OCI-LY3 (cell line): ENCODE measurements around the gene KRT74.

ENCODE experiments used
- EZH2phosphoT487 ChIP-seq: fragments of 200-600 bp; shearing (Covaris generic); IDR thresholded peaks from 2 replicates; pipeline ENCODE4 v1.6.1; 2018; ENCODE audit warnings: antibody characterized with exemption, mixed run types, low read depth
- TF ChIP-seq, protein P1 (sequence below): fragments of 200-600, 300-600 bp; sonication (generic); IDR thresholded peaks from 2 replicates; pipeline ENCODE4 v1.5.1; 2014; ENCODE audit warnings: antibody characterized with exemption, low read length, low read depth

DNA sequence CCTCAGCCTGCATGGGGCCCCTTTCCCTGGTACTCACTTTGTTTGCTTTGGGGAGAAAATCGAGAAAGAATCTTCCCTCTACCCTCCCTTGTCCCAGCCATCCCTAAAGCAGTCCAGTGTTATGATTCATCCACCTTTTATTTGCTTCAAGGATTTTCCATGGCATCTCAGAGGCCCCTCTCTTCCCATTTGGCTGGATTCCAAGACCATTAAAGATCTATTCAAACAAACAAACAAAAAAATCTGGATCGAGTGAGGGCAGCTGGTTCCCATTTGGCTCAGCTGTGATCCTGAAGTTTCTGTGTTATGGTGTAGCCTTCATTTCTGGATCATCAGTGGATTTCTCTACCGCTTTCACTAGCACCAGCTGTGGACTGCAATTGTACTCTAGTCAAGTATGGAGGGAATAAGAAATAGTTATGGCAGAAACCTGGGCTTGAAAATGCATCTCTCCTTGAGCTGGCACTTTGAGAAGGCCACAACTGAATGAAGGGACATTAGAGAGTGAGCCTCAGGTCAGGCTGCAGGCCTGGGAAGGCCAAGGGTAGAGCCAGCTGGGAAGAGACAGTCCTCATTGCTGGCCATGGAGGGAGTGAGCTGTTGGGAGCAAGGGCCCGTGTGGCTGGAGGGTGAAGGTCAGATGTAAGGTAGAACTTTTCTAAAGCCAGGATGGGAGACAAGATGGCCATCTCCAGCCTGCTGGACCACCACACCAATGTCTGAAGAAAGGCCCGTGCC is 34.4 kb downstream of the KRT74 start:
- TF ChIP-seq EZH2phosphoT487, result no peak
- TF ChIP-seq, protein P1, sequence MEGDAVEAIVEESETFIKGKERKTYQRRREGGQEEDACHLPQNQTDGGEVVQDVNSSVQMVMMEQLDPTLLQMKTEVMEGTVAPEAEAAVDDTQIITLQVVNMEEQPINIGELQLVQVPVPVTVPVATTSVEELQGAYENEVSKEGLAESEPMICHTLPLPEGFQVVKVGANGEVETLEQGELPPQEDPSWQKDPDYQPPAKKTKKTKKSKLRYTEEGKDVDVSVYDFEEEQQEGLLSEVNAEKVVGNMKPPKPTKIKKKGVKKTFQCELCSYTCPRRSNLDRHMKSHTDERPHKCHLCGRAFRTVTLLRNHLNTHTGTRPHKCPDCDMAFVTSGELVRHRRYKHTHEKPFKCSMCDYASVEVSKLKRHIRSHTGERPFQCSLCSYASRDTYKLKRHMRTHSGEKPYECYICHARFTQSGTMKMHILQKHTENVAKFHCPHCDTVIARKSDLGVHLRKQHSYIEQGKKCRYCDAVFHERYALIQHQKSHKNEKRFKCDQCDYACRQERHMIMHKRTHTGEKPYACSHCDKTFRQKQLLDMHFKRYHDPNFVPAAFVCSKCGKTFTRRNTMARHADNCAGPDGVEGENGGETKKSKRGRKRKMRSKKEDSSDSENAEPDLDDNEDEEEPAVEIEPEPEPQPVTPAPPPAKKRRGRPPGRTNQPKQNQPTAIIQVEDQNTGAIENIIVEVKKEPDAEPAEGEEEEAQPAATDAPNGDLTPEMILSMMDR, result no peak
